MM.1S (cell line): ENCODE measurements around the gene BEND5.

ENCODE experiments used
- DNase-seq: peaks from one replicate; pipeline ENCODE4 v3.0.0-alpha.2; 2015
- H2AFZ ChIP-seq: fragments of 300-600 bp; sonication (generic); 2 replicates; pipeline ENCODE4 v1.6.0; 2016; ENCODE audit warnings: antibody characterized with exemption, low read length
- H3F3A ChIP-seq: fragments of 300-600 bp; sonication (generic); 2 replicates; pipeline ENCODE4 v1.6.1; 2016; ENCODE audit warnings: mild to moderate bottlenecking, antibody characterized with exemption, low read length, moderate library complexity, mixed read lengths; ENCODE audit not compliant: insufficient read depth
- H3K27ac ChIP-seq: fragments of 300-600 bp; sonication (generic); 2 replicates; pipeline ENCODE4 v1.5.1; 2016; ENCODE audit warnings: mild to moderate bottlenecking, low read length
- H3K27me3 ChIP-seq: fragments of 300-600 bp; sonication (generic); replicated peaks from 2 replicates; pipeline ENCODE4 v1.6.0; 2016; ENCODE audit warnings: low read length; ENCODE audit not compliant: insufficient read depth
- H3K36me3 ChIP-seq: fragments of 300-600 bp; sonication (generic); replicated peaks from 2 replicates; pipeline ENCODE4 v1.6.1; 2016; ENCODE audit warnings: mild to moderate bottlenecking, low read length, mixed read lengths; ENCODE audit not compliant: insufficient read depth
- H3K4me1 ChIP-seq: fragments of 300-600 bp; sonication (generic); 2 replicates; pipeline ENCODE4 v1.6.1; 2016; ENCODE audit warnings: low read length, mixed read lengths
- H3K4me2 ChIP-seq: fragments of 300-600 bp; sonication (generic); 2 replicates; pipeline ENCODE4 v1.6.0; 2016; ENCODE audit warnings: low read depth, low read length
- H3K4me3 ChIP-seq: fragments of 300-600 bp; sonication (generic); 2 replicates; pipeline ENCODE4 v1.5.1; 2016; ENCODE audit warnings: low read length, mixed read lengths
- H3K79me2 ChIP-seq: fragments of 300-600 bp; sonication (generic); 2 replicates; pipeline ENCODE4 v1.6.1; 2016; ENCODE audit warnings: mixed run types, low read length, mixed read lengths
- H3K9ac ChIP-seq: fragments of 300-600 bp; sonication (generic); 2 replicates; pipeline ENCODE4 v1.6.1; 2016; ENCODE audit warnings: low read length, mixed read lengths
- H3K9me2 ChIP-seq: fragments of 300-600 bp; sonication (generic); replicated peaks from 2 replicates; pipeline ENCODE4 v1.6.1; 2016; ENCODE audit warnings: mild to moderate bottlenecking, low read length, mixed read lengths; ENCODE audit not compliant: insufficient read depth
- H3K9me3 ChIP-seq: fragments of 300-600 bp; sonication (generic); replicated peaks from 2 replicates; pipeline ENCODE4 v1.6.1; 2016; ENCODE audit warnings: mild to moderate bottlenecking, low read length, mixed read lengths; ENCODE audit not compliant: insufficient read depth
- H4K20me1 ChIP-seq: fragments of 300-600 bp; sonication (generic); 2 replicates; pipeline ENCODE4 v1.6.1; 2016; ENCODE audit warnings: mild to moderate bottlenecking, low read length, moderate library complexity, mixed read lengths; ENCODE audit not compliant: insufficient read depth
- EZH2 ChIP-seq: fragments of 300-600 bp; sonication (generic); optimal IDR thresholded peaks from 2 replicates; pipeline ENCODE3; 2017; ENCODE audit warnings: low read depth, mild to moderate bottlenecking, antibody characterized with exemption, low read length, mixed read lengths
- EZH2phosphoT487 ChIP-seq: fragments of 300-600 bp; sonication (generic); IDR thresholded peaks from 2 replicates; pipeline ENCODE4 v1.6.1; 2018; ENCODE audit warnings: antibody characterized with exemption, low read length
- TF ChIP-seq, protein P1 (sequence below): fragments of 300-600 bp; sonication (generic); IDR thresholded peaks from 2 replicates; pipeline ENCODE4 v1.5.1; 2016; ENCODE audit warnings: antibody characterized with exemption, low read length, mixed read lengths

BEND5 gene

GRCh38 chr1:48693180-48693579, 83.5 kb downstream of the BEND5 start:
- Histone ChIP-seq H2AFZ (no peak overlapping the region), H3K4me2 (no peak overlapping the region), H3K36me3 (no peaks in the 10 kb centered on the region), H3K9me2 (no peaks in the 10 kb centered on the region), H3K9ac (no peak overlapping the region), H3F3A (no peaks in the 10 kb centered on the region), H4K20me1 (no peaks in the 10 kb centered on the region), H3K27me3 (no peaks in the 10 kb centered on the region), H3K9me3 (no peaks in the 10 kb centered on the region), H3K4me1 (no peaks in the 10 kb centered on the region), H3K79me2 (no peaks in the 10 kb centered on the region), H3K27ac (no peak overlapping the region), H3K4me3 (no peak overlapping the region)
- TF ChIP-seq EZH2phosphoT487 (no peak), EZH2 (no peak)
- TF ChIP-seq, protein P1, sequence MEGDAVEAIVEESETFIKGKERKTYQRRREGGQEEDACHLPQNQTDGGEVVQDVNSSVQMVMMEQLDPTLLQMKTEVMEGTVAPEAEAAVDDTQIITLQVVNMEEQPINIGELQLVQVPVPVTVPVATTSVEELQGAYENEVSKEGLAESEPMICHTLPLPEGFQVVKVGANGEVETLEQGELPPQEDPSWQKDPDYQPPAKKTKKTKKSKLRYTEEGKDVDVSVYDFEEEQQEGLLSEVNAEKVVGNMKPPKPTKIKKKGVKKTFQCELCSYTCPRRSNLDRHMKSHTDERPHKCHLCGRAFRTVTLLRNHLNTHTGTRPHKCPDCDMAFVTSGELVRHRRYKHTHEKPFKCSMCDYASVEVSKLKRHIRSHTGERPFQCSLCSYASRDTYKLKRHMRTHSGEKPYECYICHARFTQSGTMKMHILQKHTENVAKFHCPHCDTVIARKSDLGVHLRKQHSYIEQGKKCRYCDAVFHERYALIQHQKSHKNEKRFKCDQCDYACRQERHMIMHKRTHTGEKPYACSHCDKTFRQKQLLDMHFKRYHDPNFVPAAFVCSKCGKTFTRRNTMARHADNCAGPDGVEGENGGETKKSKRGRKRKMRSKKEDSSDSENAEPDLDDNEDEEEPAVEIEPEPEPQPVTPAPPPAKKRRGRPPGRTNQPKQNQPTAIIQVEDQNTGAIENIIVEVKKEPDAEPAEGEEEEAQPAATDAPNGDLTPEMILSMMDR, result no peak
- DNase-seq, result no peak

GRCh38 chr1:48692235-48692634, 84.5 kb downstream of the BEND5 start:
- Histone ChIP-seq H3F3A (no peaks in the 10 kb centered on the region), H2AFZ (no peak overlapping the region), H3K4me1 (no peaks in the 10 kb centered on the region), H3K79me2 (no peaks in the 10 kb centered on the region), H3K27ac (no peak overlapping the region), H3K9ac (no peak overlapping the region), H3K9me3 (no peaks in the 10 kb centered on the region), H3K36me3 (no peaks in the 10 kb centered on the region), H3K27me3 (no peaks in the 10 kb centered on the region), H4K20me1 (no peaks in the 10 kb centered on the region), H3K4me2 (no peak overlapping the region), H3K9me2 (no peaks in the 10 kb centered on the region), H3K4me3 (no peak overlapping the region)
- TF ChIP-seq EZH2, result no peak
- TF ChIP-seq EZH2phosphoT487, result no peak
- TF ChIP-seq, protein P1, result no peak
- DNase-seq, result no peak

DNA sequence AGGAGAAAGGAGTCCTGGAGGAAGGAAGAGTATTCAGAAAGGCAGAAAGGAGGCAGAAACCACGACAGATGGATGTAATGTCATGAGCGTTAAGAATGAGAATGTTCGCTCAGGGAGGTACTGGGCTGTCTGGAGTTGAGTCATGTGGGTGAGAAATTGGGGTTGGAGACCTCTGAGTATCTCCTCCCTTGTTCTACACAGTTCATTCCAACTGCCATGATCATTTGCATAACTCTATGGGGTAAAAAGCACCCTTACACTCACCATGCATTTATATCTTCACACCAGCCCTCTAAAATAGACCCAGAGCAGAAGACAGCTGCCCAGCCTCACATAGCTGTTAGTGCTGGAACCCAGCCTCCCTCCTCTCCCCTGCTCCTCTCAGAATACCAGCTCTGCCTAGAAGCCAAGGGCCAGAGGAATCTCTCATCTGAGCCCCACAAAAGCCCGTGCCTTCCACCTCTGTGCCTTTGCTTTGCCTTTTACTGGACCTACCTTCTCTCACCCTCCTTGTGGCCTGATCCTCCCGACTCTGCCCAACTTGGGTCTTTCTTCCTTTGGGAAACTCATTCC, 85.2 kb downstream of the BEND5 start:
- Histone ChIP-seq H3K4me1 (no peaks in the 10 kb centered on the region), H4K20me1 (no peaks in the 10 kb centered on the region)

More for the DNA sequence above, 85.2 kb downstream of the BEND5 start:
- TF ChIP-seq EZH2phosphoT487, result no peak
- TF ChIP-seq, protein P1, result no peak
- TF ChIP-seq EZH2, result no peak
- Histone ChIP-seq H3K27me3 (no peaks in the 10 kb centered on the region), H3K4me3 (no peak overlapping the region), H3K27ac (no peak overlapping the region), H3K9me2 (no peaks in the 10 kb centered on the region), H3K4me2 (no peak overlapping the region), H2AFZ (no peak overlapping the region), H3K79me2 (no peaks in the 10 kb centered on the region), H3K9ac (no peak overlapping the region), H3F3A (no peaks in the 10 kb centered on the region), H3K36me3 (no peaks in the 10 kb centered on the region), H3K9me3 (no peaks in the 10 kb centered on the region)
- DNase-seq, result no peak
